ENCODE data around the gene ACAP2.

DNA sequence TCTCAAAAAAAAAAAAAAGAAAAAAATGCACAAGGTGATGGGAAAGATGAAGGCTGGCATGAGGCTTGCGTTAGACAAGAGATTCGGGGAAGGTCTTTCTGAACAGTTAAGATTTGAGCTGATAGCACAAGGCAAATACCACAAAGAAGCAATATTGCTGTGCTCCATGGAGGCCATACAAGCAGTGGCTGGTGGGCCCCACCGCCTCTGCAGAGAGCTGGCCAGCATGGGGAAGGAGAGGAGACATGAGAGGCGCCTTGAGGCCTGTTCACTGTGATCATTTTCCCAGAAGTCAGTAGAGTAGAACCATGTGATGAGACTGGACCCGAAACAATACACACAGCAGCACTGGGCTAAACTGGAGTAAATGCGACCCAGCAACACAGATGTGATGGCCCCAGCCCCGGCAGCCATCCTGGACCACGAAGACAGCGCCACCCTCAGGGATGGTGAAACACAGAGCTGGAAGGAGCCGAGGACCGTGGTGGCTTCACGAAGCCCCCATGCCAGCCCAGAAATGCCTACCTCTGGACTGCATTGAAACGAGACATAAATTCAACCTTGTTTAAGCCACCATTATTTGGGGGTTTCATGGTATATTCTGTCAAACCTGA is 177.3 kb downstream of the ACAP2 start:
- TF ChIP-seq POLR2A (IDR thresholded peaks at IDR 0.05), result no peak
- TF ChIP-seq, protein P1, sequence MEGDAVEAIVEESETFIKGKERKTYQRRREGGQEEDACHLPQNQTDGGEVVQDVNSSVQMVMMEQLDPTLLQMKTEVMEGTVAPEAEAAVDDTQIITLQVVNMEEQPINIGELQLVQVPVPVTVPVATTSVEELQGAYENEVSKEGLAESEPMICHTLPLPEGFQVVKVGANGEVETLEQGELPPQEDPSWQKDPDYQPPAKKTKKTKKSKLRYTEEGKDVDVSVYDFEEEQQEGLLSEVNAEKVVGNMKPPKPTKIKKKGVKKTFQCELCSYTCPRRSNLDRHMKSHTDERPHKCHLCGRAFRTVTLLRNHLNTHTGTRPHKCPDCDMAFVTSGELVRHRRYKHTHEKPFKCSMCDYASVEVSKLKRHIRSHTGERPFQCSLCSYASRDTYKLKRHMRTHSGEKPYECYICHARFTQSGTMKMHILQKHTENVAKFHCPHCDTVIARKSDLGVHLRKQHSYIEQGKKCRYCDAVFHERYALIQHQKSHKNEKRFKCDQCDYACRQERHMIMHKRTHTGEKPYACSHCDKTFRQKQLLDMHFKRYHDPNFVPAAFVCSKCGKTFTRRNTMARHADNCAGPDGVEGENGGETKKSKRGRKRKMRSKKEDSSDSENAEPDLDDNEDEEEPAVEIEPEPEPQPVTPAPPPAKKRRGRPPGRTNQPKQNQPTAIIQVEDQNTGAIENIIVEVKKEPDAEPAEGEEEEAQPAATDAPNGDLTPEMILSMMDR (IDR thresholded peaks at IDR 0.05), result no peak
